COLO668 (cell line): ENCODE results near the gene ZC3HAV1.
"Not testable (repeated sequence)": the region's sequence is repeated elsewhere in the genome, so short reads cannot be mapped to it uniquely, and the experiment has no call there.

ENCODE experiments used
- DNase-seq: peaks from one replicate; lab custom pipeline; 2025; ENCODE audit not compliant: unreplicated experiment; lab: John Stamatoyannopoulos, UW

Gene ZC3HAV1

GRCh38 chr7:139109188-139109982, at the start of gene ZC3HAV1:
TSS of gene ZC3HAV1 (minus strand) at chr7:139109720. CDS start at chr7:139109331, 389 bp downstream.
- DNase-seq, result peak; percentile 88

GRCh38 chr7:139153832-139154231, 44.3 kb upstream of the ZC3HAV1 start:
- no peak for DNase-seq

GRCh38 chr7:139152149-139152548, 42.6 kb upstream of the ZC3HAV1 start:
- no peak for DNase-seq

- DNase-seq, result no peak
Observed at GRCh38 chr7:139139150-139139549, 29.6 kb upstream of the ZC3HAV1 start.

GRCh38 chr7:139133335-139134139, 24.0 kb upstream of the ZC3HAV1 start:
- peak; percentile 92 for DNase-seq

GRCh38 chr7:139132887-139133286, 23.4 kb upstream of the ZC3HAV1 start:
- peak; percentile 14 for DNase-seq

- DNase-seq, result no peak
Observed at GRCh38 chr7:139131601-139132041, 22.1 kb upstream of the ZC3HAV1 start.

GRCh38 chr7:139129814-139130213, 20.3 kb upstream of the ZC3HAV1 start:
- DNase-seq, result not testable (repeated sequence)

GRCh38 chr7:139127648-139128047, 18.1 kb upstream of the ZC3HAV1 start:
- DNase-seq, result no peak

GRCh38 chr7:139125657-139126056, 16.1 kb upstream of the ZC3HAV1 start:
- DNase-seq, result peak; percentile 66

- peak; percentile 22 for DNase-seq
Observed at GRCh38 chr7:139124995-139125394, 15.5 kb upstream of the ZC3HAV1 start.

- DNase-seq, result no peak
Observed at GRCh38 chr7:139124084-139124914, 14.8 kb upstream of the ZC3HAV1 start.

- no peak for DNase-seq
Observed at GRCh38 chr7:139119486-139119849, 9.9 kb upstream of the ZC3HAV1 start.

GRCh38 chr7:139118805-139119485, 9.4 kb upstream of the ZC3HAV1 start:
- DNase-seq, result peak; percentile 23

- peak; percentile 31 for DNase-seq
Observed at GRCh38 chr7:139118234-139118804, 8.8 kb upstream of the ZC3HAV1 start.

GRCh38 chr7:139117599-139118233, 8.2 kb upstream of the ZC3HAV1 start:
- DNase-seq, result no peak

- DNase-seq, result peak; percentile 64
Observed at GRCh38 chr7:139116999-139117398, 7.5 kb upstream of the ZC3HAV1 start.

- no peak for DNase-seq
Observed at GRCh38 chr7:139115104-139115503, 5.6 kb upstream of the ZC3HAV1 start.

GRCh38 chr7:139114585-139114984, 5.1 kb upstream of the ZC3HAV1 start:
- DNase-seq, result no peak

GRCh38 chr7:139114018-139114417, 4.5 kb upstream of the ZC3HAV1 start:
- DNase-seq, result no peak
